ENCODE data around the gene TUBB2A. TPM values are rescaled to one million over a fixed set of nuclear protein-coding genes. Genes with fewer than 3 reads are reported as not detected.
A peak's percentile ranks its signal among the peaks of the same experiment; 100 is the strongest.

Gene TUBB2A
- total RNA-seq, 1 experiment from 2014 or later = 49.9 TPM

DNA sequence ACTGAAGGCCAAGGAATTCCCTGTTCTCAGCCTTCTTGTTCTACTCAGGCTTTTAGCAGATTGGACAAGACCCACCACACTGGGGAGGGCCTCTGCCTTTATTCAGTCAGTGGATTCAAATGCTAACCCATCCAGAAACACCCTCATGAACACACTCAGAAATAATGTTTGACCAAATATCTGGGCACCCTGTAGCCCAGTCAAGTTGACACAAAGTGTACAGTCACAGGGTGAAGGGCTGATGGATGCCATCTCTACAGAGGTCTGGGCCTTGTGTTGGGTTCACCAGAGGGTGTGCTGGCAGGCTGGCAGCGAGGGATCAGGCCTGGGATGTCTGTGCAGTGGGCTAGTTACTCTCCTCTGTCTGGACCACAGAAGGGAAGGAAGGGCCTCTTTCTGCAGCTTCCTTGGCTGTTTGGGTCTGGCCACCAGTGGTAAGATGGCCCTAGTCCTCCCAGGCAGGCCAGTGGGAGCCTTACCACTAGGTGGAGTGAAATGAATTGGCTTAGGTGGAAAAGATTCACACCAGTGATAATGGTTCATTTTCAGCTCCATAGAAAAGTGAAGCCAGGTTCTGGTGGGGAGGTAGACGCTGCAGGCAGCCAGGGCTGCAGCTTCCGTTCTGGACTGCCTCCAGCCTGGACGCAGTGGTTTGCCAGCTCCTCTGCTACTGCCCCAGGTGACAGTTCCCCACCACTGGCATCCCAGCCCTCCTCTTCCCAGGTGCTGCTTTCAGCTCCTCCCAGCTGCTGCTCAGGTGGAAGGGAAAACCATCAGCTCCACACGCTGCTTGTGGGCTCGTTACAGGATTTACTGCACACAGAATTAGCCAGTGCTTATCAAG is 9.2 kb downstream of the TUBB2A start:
- intact Hi-C loops (cut with micrococcal nuclease) = no loop called here

More for the DNA sequence above, 9.2 kb downstream of the TUBB2A start:
- Histone ChIP-seq H4K20me1 (ENCODE audit: insufficient read depth) (no peaks in the 10 kb centered on the region), H3K4me1 (ENCODE audit: control insufficient read depth in 1 of 2, insufficient read depth in 2 of 2, low read length in 2 of 2) (no peaks in the 10 kb centered on the region), H3K27me3 (ENCODE audit: insufficient read depth, low read length) (no peaks in the 10 kb centered on the region), H3K79me2 (ENCODE audit: insufficient read depth, low read length) (no peaks in the 10 kb centered on the region), H3K36me3 (ENCODE audit: control insufficient read depth in 1 of 2, insufficient read depth in 2 of 2, low read length in 2 of 2) (0 out of 4 replicates have a peak, but pooled peaks cover 2 to 3% of the 10 kb centered on the region in 2 experiments), H3K4me3 (replicated peaks in 1 of 2; ENCODE audit: low read depth in 1 of 2, low read length in 2 of 2) (no peak overlapping the region), H3K27ac (ENCODE audit: low read depth, low read length) (no peak overlapping the region), H3K9me2 (ENCODE audit: insufficient read depth) (no peaks in the 10 kb centered on the region), H3K9ac (ENCODE audit: low read length) (no peak overlapping the region), H3K9me3 (ENCODE audit: control insufficient read depth in 1 of 2, insufficient read depth in 1 of 2, low read depth in 1 of 2, low read length in 2 of 2) (no peaks in the 10 kb centered on the region), H3K4me2 (ENCODE audit: low read length) (no peak overlapping the region), H2AFZ (ENCODE audit: low read depth, low read length, poor library complexity, severe bottlenecking) (no peak overlapping the region)
- DNase-seq (ENCODE audit: low read depth, low spot score) (no peak), ATAC-seq (peak; percentile 49; the same call in 1 of the 2 replicates)
- peak; percentile 37; the same call in 1 of the 2 replicates for TF ChIP-seq RAD21 (IDR thresholded peaks at IDR 0.05; ENCODE audit: low read depth)
- TF ChIP-seq POLR2A (IDR thresholded peaks at IDR 0.05; ENCODE audit: borderline replicate concordance, extremely low read depth, insufficient read depth, insufficient read length) = no peak
- peak in 2 of 3 experiments; percentile 3 to 15; a peak in 1 of 6 replicates for TF ChIP-seq CTCF (IDR thresholded peaks at IDR 0.05 in 2 of 3, conservative IDR thresholded peaks at IDR 0.05 in 1 of 3; ENCODE audit: borderline replicate concordance in 1 of 3, insufficient read depth in 1 of 3, low read depth in 2 of 3, low read length in 2 of 3)
- no peak for TF ChIP-seq EZH2phosphoT487 (IDR thresholded peaks at IDR 0.05; ENCODE audit: borderline replicate concordance)
- TF ChIP-seq FOSL1 (IDR thresholded peaks at IDR 0.05; ENCODE audit: low read depth) = no peak
- ChIA-PET RAD21 (ENCODE audit: low non-redundant PET in 1 of 2, low total read pairs in 2 of 2, uncharacterized antibody in 2 of 2, unreplicated experiment in 2 of 2) (no interaction called here), POLR2A (interaction anchor here (1.3 kb wide), 1 partner anchor 9 kb away, joined by 8 read pairs; the partner anchor contains the start of gene TUBB2A), CTCF (interaction anchor here (1.0 kb wide), 1 partner anchor 104 kb away, joined by 3 read pairs; no protein-coding TSS in a partner anchor)
- no TSS peak for BruUV-seq (replicated peaks)
